ENCODE results near the gene TNNT1. TPM values are rescaled to one million over a fixed set of nuclear protein-coding genes. Genes with fewer than 3 reads are reported as not detected.

Gene TNNT1
- total RNA-seq, 4 donors from 2014 or later = 1.6 to 4.1 TPM; not detected in 2

DNA sequence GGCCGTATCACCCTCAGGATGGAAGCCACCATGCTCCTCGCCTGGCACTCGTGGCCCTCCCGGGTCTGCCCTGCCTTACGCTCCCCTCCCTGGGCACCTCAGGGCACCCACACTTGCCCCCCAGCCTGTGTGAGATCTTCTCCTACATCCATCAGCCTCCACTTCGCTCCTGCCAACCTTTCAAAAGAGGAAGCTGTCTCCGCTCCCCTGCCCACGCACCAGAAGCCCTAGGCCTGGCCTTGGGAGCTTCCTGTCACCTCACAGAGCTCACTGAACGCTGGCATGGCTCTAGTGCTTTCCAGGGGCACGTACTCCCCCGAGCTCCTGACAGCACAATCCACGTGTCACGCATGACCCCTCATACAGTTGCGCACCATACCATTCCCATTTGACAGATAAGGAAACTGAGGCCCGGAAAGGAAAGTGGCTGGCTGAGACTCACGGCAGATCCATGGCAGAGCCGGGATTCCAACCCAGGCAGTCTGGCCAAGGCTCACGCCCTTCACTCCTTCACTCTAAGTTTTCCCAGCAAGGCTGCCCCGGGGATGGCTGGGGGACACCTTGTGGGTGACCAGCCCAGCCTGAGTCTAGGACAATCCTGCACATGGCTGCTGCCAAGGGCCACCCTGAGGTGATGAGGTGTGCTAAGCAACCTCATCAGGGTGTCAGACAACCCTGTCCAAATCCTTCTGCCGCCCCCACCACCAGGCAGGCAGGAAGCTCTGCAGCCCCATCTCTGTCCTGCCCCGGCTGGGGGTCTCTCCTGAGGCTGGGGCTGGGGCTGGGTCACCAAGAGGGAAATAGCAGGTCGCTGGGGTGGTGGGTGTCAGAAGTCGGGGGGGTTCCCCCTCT, 50.9 kb downstream of the TNNT1 start:
- peaks cover 0 to 27% (median 12%) of the 10 kb centered on the region in 4 donors for H3K36me3 ChIP-seq
- H3K9me3 ChIP-seq = no peaks in the 10 kb centered on the region
- in situ Hi-C loops (cut with MboI; ENCODE audit: low pct_ligation_motif_present in 1 of 4, low pct_unique_long_range_greater_than_20kb in 1 of 4, low sequenced_read_pairs in 3 of 4) = no loop called here
- no peaks in the 10 kb centered on the region for H3K4me1 ChIP-seq
- intact Hi-C loops (cut with DNase I; ENCODE audit: low total_unique reads) = no loop called here
- H3K27ac ChIP-seq = no peak overlapping the region
- no peak for DNase-seq
- H3K4me3 ChIP-seq = no peak overlapping the region
- TF ChIP-seq, protein P1, sequence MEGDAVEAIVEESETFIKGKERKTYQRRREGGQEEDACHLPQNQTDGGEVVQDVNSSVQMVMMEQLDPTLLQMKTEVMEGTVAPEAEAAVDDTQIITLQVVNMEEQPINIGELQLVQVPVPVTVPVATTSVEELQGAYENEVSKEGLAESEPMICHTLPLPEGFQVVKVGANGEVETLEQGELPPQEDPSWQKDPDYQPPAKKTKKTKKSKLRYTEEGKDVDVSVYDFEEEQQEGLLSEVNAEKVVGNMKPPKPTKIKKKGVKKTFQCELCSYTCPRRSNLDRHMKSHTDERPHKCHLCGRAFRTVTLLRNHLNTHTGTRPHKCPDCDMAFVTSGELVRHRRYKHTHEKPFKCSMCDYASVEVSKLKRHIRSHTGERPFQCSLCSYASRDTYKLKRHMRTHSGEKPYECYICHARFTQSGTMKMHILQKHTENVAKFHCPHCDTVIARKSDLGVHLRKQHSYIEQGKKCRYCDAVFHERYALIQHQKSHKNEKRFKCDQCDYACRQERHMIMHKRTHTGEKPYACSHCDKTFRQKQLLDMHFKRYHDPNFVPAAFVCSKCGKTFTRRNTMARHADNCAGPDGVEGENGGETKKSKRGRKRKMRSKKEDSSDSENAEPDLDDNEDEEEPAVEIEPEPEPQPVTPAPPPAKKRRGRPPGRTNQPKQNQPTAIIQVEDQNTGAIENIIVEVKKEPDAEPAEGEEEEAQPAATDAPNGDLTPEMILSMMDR (IDR thresholded peaks at IDR 0.05) = no peak
- TF ChIP-seq POLR2A (IDR thresholded peaks at IDR 0.05) = no peak
- no peak for TF ChIP-seq POLR2AphosphoS5 (IDR thresholded peaks at IDR 0.05)
- no peak for TF ChIP-seq EP300 (IDR thresholded peaks at IDR 0.05; ENCODE audit: low read depth)
- no peaks in the 10 kb centered on the region for H3K27me3 ChIP-seq
- WGBS, 2 donors (ENCODE audit: low coverage in 1 of 2) = 92% methylated on average over 19 of the region's 23 CpGs; no CpG with 5 or more reads in 1 of the 2 donors

DNA sequence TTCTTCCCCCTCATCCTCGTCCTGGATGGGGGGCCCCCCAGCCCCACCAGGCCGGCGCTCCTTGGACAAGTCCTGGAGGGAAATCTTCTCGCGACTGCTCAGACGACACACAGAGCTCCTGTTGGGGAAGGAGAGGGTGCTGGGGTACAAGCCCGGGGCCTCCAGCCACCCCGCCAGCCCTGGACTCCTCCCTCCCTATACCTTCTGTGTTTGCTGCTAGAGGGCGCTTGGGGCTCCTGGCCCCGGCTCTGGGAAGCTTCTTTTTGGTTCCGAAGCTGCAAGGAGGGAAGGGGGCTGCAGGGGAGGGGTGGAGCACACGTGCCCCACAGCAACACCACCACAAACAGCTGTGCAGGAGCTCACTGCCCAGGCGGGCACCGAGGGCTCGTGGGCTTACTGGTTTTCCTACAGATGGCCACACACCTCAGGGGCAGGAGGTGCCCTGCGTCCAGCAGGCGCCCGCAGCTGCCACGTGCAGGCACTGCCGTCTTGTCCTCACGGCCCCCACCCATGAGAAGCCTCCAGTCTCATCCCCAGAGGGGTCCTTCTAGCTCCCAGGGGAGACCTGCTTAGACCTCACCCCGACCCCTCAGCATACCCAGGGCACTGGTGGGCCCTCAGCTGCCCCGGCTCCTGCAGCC, 52.8 kb downstream of the TNNT1 start:
- H3K36me3 ChIP-seq = peaks cover 0 to 28% (median 11%) of the 10 kb centered on the region in 4 donors
- no peak for DNase-seq

DNA sequence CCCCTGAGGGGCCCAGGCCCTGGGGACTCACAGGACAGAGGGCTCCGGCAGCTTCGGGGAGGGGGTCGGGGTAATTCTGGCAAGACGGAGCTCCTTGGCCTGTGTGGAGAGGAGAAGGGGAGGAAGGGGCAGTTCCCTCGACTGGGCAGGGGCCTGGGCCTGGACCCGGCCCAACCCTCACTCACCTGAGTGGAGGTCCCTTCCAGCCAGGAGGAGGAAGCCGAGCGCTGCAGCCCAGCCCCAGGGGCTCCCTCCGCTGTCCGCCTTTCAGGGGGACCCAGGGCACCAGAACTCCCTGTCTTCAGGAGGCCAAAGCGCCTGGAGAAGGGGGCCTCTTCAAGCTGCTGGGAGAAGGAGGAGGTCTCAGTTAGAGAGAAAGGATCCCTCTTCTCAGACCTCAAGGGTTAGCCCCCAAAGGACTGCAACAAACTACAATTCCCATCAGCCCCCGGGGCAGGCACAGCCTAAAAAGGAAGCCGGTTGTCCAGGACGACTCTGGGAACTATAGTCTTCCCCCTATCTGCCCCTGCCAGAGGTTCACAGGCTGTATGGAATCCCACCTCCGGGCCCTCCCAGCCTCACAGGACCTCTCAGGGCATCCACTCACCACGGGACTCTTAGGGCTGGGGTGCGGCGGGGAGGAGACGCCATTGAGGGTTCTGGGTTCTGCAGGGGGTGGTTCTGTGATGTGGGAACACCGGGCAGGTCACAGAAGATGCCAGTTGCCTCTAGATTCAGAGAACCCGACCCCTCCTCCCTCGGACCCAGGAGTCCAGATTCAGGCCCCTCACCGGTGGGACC, 53.5 kb downstream of the TNNT1 start:
- DNase-seq = no peak
- no peaks in the 10 kb centered on the region for H3K27me3 ChIP-seq
- peaks cover 0 to 29% (median 14%) of the 10 kb centered on the region in 4 donors for H3K36me3 ChIP-seq
- TF ChIP-seq POLR2AphosphoS5 (IDR thresholded peaks at IDR 0.05) = no peak
- TF ChIP-seq, protein P1 (IDR thresholded peaks at IDR 0.05) = no peak
- TF ChIP-seq POLR2A (IDR thresholded peaks at IDR 0.05) = no peak
- no peak for TF ChIP-seq EP300 (IDR thresholded peaks at IDR 0.05; ENCODE audit: low read depth)
- no peaks in the 10 kb centered on the region for H3K9me3 ChIP-seq
- no peak overlapping the region for H3K27ac ChIP-seq
- 84% methylated on average over 19 of the region's 23 CpGs; no CpG with 5 or more reads in 1 of the 2 donors for WGBS, 2 donors (ENCODE audit: low coverage in 1 of 2)
- intact Hi-C loops (cut with DNase I; ENCODE audit: low total_unique reads) = no loop called here
- H3K4me3 ChIP-seq = no peak overlapping the region
- H3K4me1 ChIP-seq = no peaks in the 10 kb centered on the region
- in situ Hi-C loops (cut with MboI; ENCODE audit: low pct_ligation_motif_present in 1 of 4, low pct_unique_long_range_greater_than_20kb in 1 of 4, low sequenced_read_pairs in 3 of 4) = no loop called here

More for the DNA sequence above, 52.8 kb downstream of the TNNT1 start:
- Histone ChIP-seq H3K27me3 (no peaks in the 10 kb centered on the region), H3K27ac (no peak overlapping the region), H3K4me3 (no peak overlapping the region), H3K9me3 (no peaks in the 10 kb centered on the region), H3K4me1 (no peaks in the 10 kb centered on the region)
- WGBS, 2 donors (ENCODE audit: low coverage in 1 of 2) = 86% methylated on average over 21 of the region's 23 CpGs; no CpG with 5 or more reads in 1 of the 2 donors
- in situ Hi-C loops (cut with MboI; ENCODE audit: low pct_ligation_motif_present in 1 of 4, low pct_unique_long_range_greater_than_20kb in 1 of 4, low sequenced_read_pairs in 3 of 4) = no loop called here
- TF ChIP-seq EP300 (IDR thresholded peaks at IDR 0.05; ENCODE audit: low read depth) = no peak
- no peak for TF ChIP-seq POLR2AphosphoS5 (IDR thresholded peaks at IDR 0.05)
- TF ChIP-seq POLR2A (IDR thresholded peaks at IDR 0.05) = no peak
- TF ChIP-seq, protein P1 (IDR thresholded peaks at IDR 0.05) = no peak
- intact Hi-C loops (cut with DNase I; ENCODE audit: low total_unique reads) = no loop called here

Data from transverse colon (tissue), 4 donors.